ENCODE results near the gene DYRK3.
"Not testable (repeated sequence)": the region's sequence is repeated elsewhere in the genome, so short reads cannot be mapped to it uniquely, and the experiment has no call there.

DYRK3 gene

GRCh38 chr1:206635080-206635977, at the start of gene DYRK3:
TSS of gene DYRK3 (plus strand) at chr1:206635536. CDS start at chr1:206635704, 168 bp downstream.
- DNase-seq (ENCODE audit: low read depth in 2 of 2), result peak; percentile 91 to 92

- no peak for DNase-seq (ENCODE audit: low read depth in 2 of 2)
Observed at GRCh38 chr1:206586501-206587445, 48.6 kb upstream of the DYRK3 start.

- no peak for DNase-seq (ENCODE audit: low read depth in 2 of 2)
Observed at GRCh38 chr1:206587904-206588303, 47.4 kb upstream of the DYRK3 start.

- no peak for DNase-seq (ENCODE audit: low read depth in 2 of 2)
Observed at GRCh38 chr1:206588492-206588891, 46.8 kb upstream of the DYRK3 start.

GRCh38 chr1:206589206-206589605, 46.1 kb upstream of the DYRK3 start:
- DNase-seq (ENCODE audit: low read depth in 2 of 2), result no peak

GRCh38 chr1:206590025-206590758, 45.1 kb upstream of the DYRK3 start:
- DNase-seq (ENCODE audit: low read depth in 2 of 2), result peak; percentile 61 to 66

- no peak for DNase-seq (ENCODE audit: low read depth in 2 of 2)
Observed at GRCh38 chr1:206591226-206591625, 44.1 kb upstream of the DYRK3 start.

GRCh38 chr1:206591696-206592095, 43.6 kb upstream of the DYRK3 start:
- no peak for DNase-seq (ENCODE audit: low read depth in 2 of 2)

- DNase-seq (ENCODE audit: low read depth in 2 of 2), result no peak
Observed at GRCh38 chr1:206593351-206593925, 41.9 kb upstream of the DYRK3 start.

- no peak for DNase-seq (ENCODE audit: low read depth in 2 of 2)
Observed at GRCh38 chr1:206595581-206596318, 39.6 kb upstream of the DYRK3 start.

GRCh38 chr1:206596319-206596666, 39.0 kb upstream of the DYRK3 start:
- DNase-seq (ENCODE audit: low read depth in 2 of 2), result no peak

- no peak for DNase-seq (ENCODE audit: low read depth in 2 of 2)
Observed at GRCh38 chr1:206600527-206600926, 34.8 kb upstream of the DYRK3 start.

- no peak for DNase-seq (ENCODE audit: low read depth in 2 of 2)
Observed at GRCh38 chr1:206604861-206605260, 30.5 kb upstream of the DYRK3 start.

- DNase-seq (ENCODE audit: low read depth in 2 of 2), result no peak
Observed at GRCh38 chr1:206606867-206607266, 28.5 kb upstream of the DYRK3 start.

GRCh38 chr1:206608108-206608698, 27.1 kb upstream of the DYRK3 start:
- DNase-seq (ENCODE audit: low read depth in 2 of 2), result peak; percentile 33 to 47

GRCh38 chr1:206609229-206609991, 25.9 kb upstream of the DYRK3 start:
- no peak for DNase-seq (ENCODE audit: low read depth in 2 of 2)

- peak; percentile 90 to 91 for DNase-seq (ENCODE audit: low read depth in 2 of 2)
Observed at GRCh38 chr1:206612129-206612876, 23.0 kb upstream of the DYRK3 start, which contains the start of gene EIF2D. TSS of gene EIF2D (minus strand) at chr1:206612465. CDS start at chr1:206612342, 123 bp downstream.

- not testable (repeated sequence) for DNase-seq (ENCODE audit: low read depth in 2 of 2)
Observed at GRCh38 chr1:206626396-206626795, 8.9 kb upstream of the DYRK3 start.

GRCh38 chr1:206628916-206629315, 6.4 kb upstream of the DYRK3 start:
- DNase-seq (ENCODE audit: low read depth in 2 of 2), result no peak

All from stimulated activated CD8-positive, alpha-beta memory T cell treated with anti-CD3 and anti-CD28 coated beads, Interleukin-15, amount 100 ng/mL, for 48 hours (primary cell).